Breast epithelium (tissue), 4 donors: ENCODE data around the gene LRRC74A. TPM values are rescaled to one million over a fixed set of nuclear protein-coding genes. Genes with fewer than 3 reads are reported as not detected.

Source experiments
- DNase-seq, 2 donors: peaks; one replicate each; pipeline ENCODE4 v3.0.0-alpha.2; 2019; ENCODE audit warnings: low spot score in 2 of 2
- H3K27ac ChIP-seq, 2 donors: fragments of 200-600 bp; sonication (generic) in 1 of 2; one replicate each; pipeline ENCODE4 v1.5.1; 2016 to 2019; ENCODE audit warnings: mild to moderate bottlenecking in 1 of 2
- H3K27me3 ChIP-seq, 2 donors: fragments of 200-600 bp; sonication (generic) in 1 of 2; one replicate each; pipeline versions ENCODE4 v1.5.1 to v1.6.0; 2017 to 2019; ENCODE audit warnings: control low read depth in 1 of 2, mild to moderate bottlenecking in 1 of 2
- H3K36me3 ChIP-seq: fragments of 200-600 bp; one replicate; pipeline ENCODE4 v1.5.1; 2019
- H3K4me1 ChIP-seq, 2 donors: fragments of 200-600 bp; sonication (generic); one replicate each; pipeline ENCODE4 v1.5.1; 2016 to 2019; ENCODE audit warnings: control low read depth in 1 of 2
- H3K4me3 ChIP-seq, 3 donors: fragments of 200-600 bp; sonication (generic); 1 replicate in 2 of 3; 2 replicates in 1 of 3; pipeline ENCODE4 v1.5.1; 2016 to 2019; ENCODE audit warnings: mild to moderate bottlenecking in 3 of 3, moderate library complexity in 2 of 3
- H3K9me3 ChIP-seq, 2 donors: fragments of 200-600 bp; sonication (generic) in 1 of 2; one replicate each; pipeline ENCODE4 v1.5.1; 2016 to 2019; ENCODE audit warnings: control low read depth in 1 of 2
- CTCF ChIP-seq, 3 donors: fragments of 450-650 bp; IDR thresholded peaks; one replicate each; pipeline ENCODE4 v1.5.1; 2016 to 2017; ENCODE audit warnings: antibody characterized with exemption in 3 of 3, mild to moderate bottlenecking in 3 of 3, moderate library complexity in 3 of 3
- POLR2A ChIP-seq: fragments of 450-650 bp; IDR thresholded peaks from one replicate; pipeline ENCODE4 v1.6.1; 2016; ENCODE audit warnings: antibody characterized with exemption, mild to moderate bottlenecking, moderate library complexity
- POLR2AphosphoS5 ChIP-seq, 3 donors: sonication (generic); formaldehyde crosslinking; IDR thresholded peaks; one replicate each; pipeline ENCODE4 v1.6.1; 2017; ENCODE audit warnings: antibody characterized with exemption in 3 of 3
- intact Hi-C: fragments of 100-400 bp; cut with DNase I; formaldehyde crosslinking; loops from one replicate; pipeline ENCODE4 v1.15.1; 2023; ENCODE audit warnings: low total_unique reads
- total RNA-seq, 3 donors: library from RNA; depleted of rRNA; stranded (reverse); fragments of >200 nt; gene quantifications; one replicate each; pipeline ENCODE4 v1.1.0, GENCODE V29; 2016

Gene LRRC74A
- not detected for total RNA-seq

- no peak within 1 kb of the TSS for H3K27ac ChIP-seq
- H3K4me1 ChIP-seq = peaks cover 0 to 14% of the 10 kb centered on the region in 2 donors
- no peaks in the 10 kb centered on the region for H3K27me3 ChIP-seq
- no peaks in the 10 kb centered on the region for H3K9me3 ChIP-seq
- intact Hi-C loops = no loop called here
- no peak for DNase-seq
- H3K4me3 ChIP-seq = no peak within 1 kb of the TSS
- TF ChIP-seq POLR2AphosphoS5 (IDR thresholded peaks at IDR 0.05) = no peak
- no peak for TF ChIP-seq CTCF (IDR thresholded peaks at IDR 0.05)
- TF ChIP-seq POLR2A = no peak
- H3K36me3 ChIP-seq = no peaks in the 10 kb centered on the region
These were observed at the start of gene LRRC74A for GRCh38 chr14:76826122-76826521. Gene LRRC74A, plus strand, starts transcription at chr14:76826408. Its CDS starts 290 bp downstream, at chr14:76826698.

GRCh38 chr14:76776428-76777251 is 49.6 kb upstream of the LRRC74A start:
- TF ChIP-seq POLR2A (no peak), POLR2AphosphoS5 (IDR thresholded peaks at IDR 0.05) (no peak), CTCF (IDR thresholded peaks at IDR 0.05) (no peak)
- H3K4me3 ChIP-seq = no peak overlapping the region
- no peaks in the 10 kb centered on the region for H3K9me3 ChIP-seq
- peaks cover 0 to 6% of the 10 kb centered on the region in 2 donors for H3K4me1 ChIP-seq
- DNase-seq = peak; percentile 3 to 13
- no peaks in the 10 kb centered on the region for H3K36me3 ChIP-seq
- H3K27ac ChIP-seq = no peak overlapping the region
- H3K27me3 ChIP-seq = no peaks in the 10 kb centered on the region
- intact Hi-C loops = no loop called here

- no peaks in the 10 kb centered on the region for H3K9me3 ChIP-seq
- H3K4me3 ChIP-seq = no peak overlapping the region
- no peaks in the 10 kb centered on the region for H3K27me3 ChIP-seq
- peak in 1 of 2 donors; percentile 4 for DNase-seq
- no peaks in the 10 kb centered on the region for H3K36me3 ChIP-seq
- no peak overlapping the region for H3K27ac ChIP-seq
- intact Hi-C loops = no loop called here
- TF ChIP-seq POLR2A (no peak), CTCF (IDR thresholded peaks at IDR 0.05) (no peak), POLR2AphosphoS5 (IDR thresholded peaks at IDR 0.05) (no peak)
- H3K4me1 ChIP-seq = no peaks in the 10 kb centered on the region
These were observed 48.5 kb upstream of the LRRC74A start for GRCh38 chr14:76777721-76778120.

GRCh38 chr14:76778546-76779215 is 47.5 kb upstream of the LRRC74A start:
- TF ChIP-seq CTCF (IDR thresholded peaks at IDR 0.05) = no peak
- intact Hi-C loops = no loop called here
- Histone ChIP-seq H3K27ac (no peak overlapping the region), H3K9me3 (no peaks in the 10 kb centered on the region), H3K36me3 (no peaks in the 10 kb centered on the region), H3K4me3 (no peak overlapping the region), H3K27me3 (no peaks in the 10 kb centered on the region), H3K4me1 (no peaks in the 10 kb centered on the region)
- DNase-seq = peak in 1 of 2 donors; percentile 15
